ENCODE results near the gene DGLUCY.

DNA sequence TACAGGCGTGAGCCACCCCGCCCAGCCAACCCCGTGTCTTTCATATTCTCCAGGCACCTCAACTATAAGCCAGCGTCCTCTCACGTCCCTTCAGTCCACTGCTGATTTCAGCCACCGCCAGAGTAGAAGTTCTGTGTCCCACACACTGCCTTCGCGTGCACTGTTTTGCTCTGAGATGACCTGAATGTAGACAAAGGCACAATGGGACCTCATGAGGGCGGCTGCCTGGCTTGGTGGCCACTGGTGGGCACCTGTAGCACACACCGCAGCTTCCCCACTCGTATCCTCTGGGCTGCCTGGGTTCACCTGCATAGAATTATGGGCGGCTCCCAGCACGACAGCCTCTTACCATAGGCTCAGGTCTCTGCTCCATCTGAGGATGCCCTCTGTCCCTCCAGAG, 73.4 kb downstream of the DGLUCY start:
- TF ChIP-seq POLR2A (IDR thresholded peaks at IDR 0.05; ENCODE audit: low read depth, low read length): no peak
- TF ChIP-seq POLR2AphosphoS5 (IDR thresholded peaks at IDR 0.05; ENCODE audit: low read depth, low read length): no peak

Data from GM12891 (cell line).